Stimulated activated effector memory CD8-positive, alpha-beta T cell treated with anti-CD3 and anti-CD28 coated beads, Interleukin-12 subunit alpha, Interleukin-12 subunit beta, amount 100 ng/mL, for 72 hours (primary cell): Measurements from ENCODE around the gene TRAF3.
"Not testable (repeated sequence)": the region's sequence is repeated elsewhere in the genome, so short reads cannot be mapped to it uniquely, and the experiment has no call there.

Source experiments
- ATAC-seq: fragments of 150-1000 bp; cut with Tn5 transposase; 2 replicates; pipeline ENCODE4 v1.10.0; 2021
- DNase-seq, 2 donors: peaks; one replicate each; pipeline ENCODE4 v3.0.0; 2021 to 2022; ENCODE audit warnings: low spot score in 2 of 2
- H3K27ac Mint-ChIP-seq: one replicate; pipeline ENCODE4 v1.8.0; 2022; ENCODE audit warnings: mild to moderate bottlenecking, mixed read lengths
- H3K36me3 Mint-ChIP-seq: one replicate; pipeline ENCODE4 v1.8.0; 2022; ENCODE audit warnings: mild to moderate bottlenecking, mixed read lengths
- H3K4me1 Mint-ChIP-seq: one replicate; pipeline ENCODE4 v1.8.0; 2022; ENCODE audit warnings: mixed read lengths
- H3K4me3 Mint-ChIP-seq: one replicate; pipeline ENCODE4 v1.8.0; 2022; ENCODE audit warnings: mild to moderate bottlenecking, mixed read lengths
- H3K9me3 Mint-ChIP-seq: one replicate; pipeline ENCODE4 v1.8.0; 2022; ENCODE audit warnings: mixed read lengths

Gene TRAF3

GRCh38 chr14:102823546-102823945 lies 46.3 kb downstream of the TRAF3 start:
- ATAC-seq (no peak), DNase-seq (no peak)
- H3K9me3 Mint-ChIP-seq = no peaks in the 10 kb centered on the region
- peaks cover 78% of the 10 kb centered on the region for H3K4me1 Mint-ChIP-seq
- peaks cover 59% of the 10 kb centered on the region for H3K36me3 Mint-ChIP-seq
- H3K27ac Mint-ChIP-seq = no peak overlapping the region
- no peak overlapping the region for H3K4me3 Mint-ChIP-seq

- H3K4me3 Mint-ChIP-seq = no peak overlapping the region
- H3K27ac Mint-ChIP-seq = no peak overlapping the region
- no peak for DNase-seq
- H3K9me3 Mint-ChIP-seq = no peaks in the 10 kb centered on the region
- H3K4me1 Mint-ChIP-seq = peaks cover 78% of the 10 kb centered on the region
- peak; percentile 44 for ATAC-seq
- peaks cover 46% of the 10 kb centered on the region for H3K36me3 Mint-ChIP-seq
Observed at GRCh38 chr14:102824832-102825231, 47.6 kb downstream of the TRAF3 start.

- Mint-ChIP-seq H3K36me3 (peaks cover 46% of the 10 kb centered on the region), H3K4me3 (no peak overlapping the region), H3K9me3 (no peaks in the 10 kb centered on the region), H3K27ac (peak overlapping the region; percentile 78), H3K4me1 (peaks cover 79% of the 10 kb centered on the region)
- ATAC-seq (no peak), DNase-seq (no peak)
Observed at GRCh38 chr14:102825307-102826095, 48.3 kb downstream of the TRAF3 start.

- H3K9me3 Mint-ChIP-seq = no peaks in the 10 kb centered on the region
- H3K4me1 Mint-ChIP-seq = peaks cover 86% of the 10 kb centered on the region
- ATAC-seq = no peak
- no peak overlapping the region for H3K4me3 Mint-ChIP-seq
- peak overlapping the region; percentile 78 for H3K27ac Mint-ChIP-seq
- H3K36me3 Mint-ChIP-seq = peaks cover 53% of the 10 kb centered on the region
- DNase-seq = no peak
Observed at GRCh38 chr14:102826161-102826560, 48.9 kb downstream of the TRAF3 start.

- Mint-ChIP-seq H3K9me3 (no peaks in the 10 kb centered on the region), H3K36me3 (peaks cover 62% of the 10 kb centered on the region), H3K27ac (no peak overlapping the region), H3K4me3 (no peak overlapping the region), H3K4me1 (peaks cover 86% of the 10 kb centered on the region)
- DNase-seq (no peak), ATAC-seq (no peak)
Observed at GRCh38 chr14:102826751-102827675, 49.8 kb downstream of the TRAF3 start.

GRCh38 chr14:102827716-102828115 lies 50.5 kb downstream of the TRAF3 start:
- Mint-ChIP-seq H3K36me3 (peaks cover 62% of the 10 kb centered on the region), H3K4me3 (no peak overlapping the region), H3K4me1 (peaks cover 83% of the 10 kb centered on the region), H3K27ac (no peak overlapping the region), H3K9me3 (no peaks in the 10 kb centered on the region)
- DNase-seq (no peak), ATAC-seq (no peak)

GRCh38 chr14:102828151-102828550 lies 50.9 kb downstream of the TRAF3 start:
- no peak overlapping the region for H3K27ac Mint-ChIP-seq
- H3K36me3 Mint-ChIP-seq = peaks cover 62% of the 10 kb centered on the region
- no peaks in the 10 kb centered on the region for H3K9me3 Mint-ChIP-seq
- peaks cover 83% of the 10 kb centered on the region for H3K4me1 Mint-ChIP-seq
- DNase-seq = no peak
- no peak for ATAC-seq
- no peak overlapping the region for H3K4me3 Mint-ChIP-seq

GRCh38 chr14:102829016-102829548 lies 51.8 kb downstream of the TRAF3 start:
- Mint-ChIP-seq H3K4me3 (no peak overlapping the region), H3K4me1 (peaks cover 78% of the 10 kb centered on the region), H3K36me3 (peaks cover 71% of the 10 kb centered on the region), H3K9me3 (no peaks in the 10 kb centered on the region), H3K27ac (peak overlapping the region; percentile 17)
- DNase-seq (no peak), ATAC-seq (no peak)

GRCh38 chr14:102830474-102831045 lies 53.3 kb downstream of the TRAF3 start:
- no peak for DNase-seq
- peak overlapping the region; percentile 65 for H3K27ac Mint-ChIP-seq
- peaks cover 73% of the 10 kb centered on the region for H3K4me1 Mint-ChIP-seq
- H3K9me3 Mint-ChIP-seq = no peaks in the 10 kb centered on the region
- peaks cover 75% of the 10 kb centered on the region for H3K36me3 Mint-ChIP-seq
- peak overlapping the region; percentile 45 for H3K4me3 Mint-ChIP-seq
- ATAC-seq = peak; percentile 69

GRCh38 chr14:102831163-102831804 lies 54.0 kb downstream of the TRAF3 start:
- Mint-ChIP-seq H3K9me3 (no peaks in the 10 kb centered on the region), H3K4me3 (peak overlapping the region; percentile 45), H3K36me3 (peaks cover 77% of the 10 kb centered on the region), H3K27ac (peak overlapping the region; percentile 65), H3K4me1 (peaks cover 68% of the 10 kb centered on the region)
- peak in 1 of 2 donors; percentile 51 for DNase-seq
- peak; percentile 88 for ATAC-seq

- Mint-ChIP-seq H3K9me3 (no peaks in the 10 kb centered on the region), H3K4me3 (no peak overlapping the region), H3K27ac (no peak overlapping the region), H3K36me3 (peaks cover 81% of the 10 kb centered on the region), H3K4me1 (peaks cover 52% of the 10 kb centered on the region)
- ATAC-seq (no peak), DNase-seq (no peak)
Observed at GRCh38 chr14:102833341-102833740, 56.1 kb downstream of the TRAF3 start.

GRCh38 chr14:102833991-102834390 lies 56.7 kb downstream of the TRAF3 start:
- Mint-ChIP-seq H3K9me3 (no peaks in the 10 kb centered on the region), H3K4me1 (peaks cover 45% of the 10 kb centered on the region), H3K27ac (no peak overlapping the region), H3K36me3 (peaks cover 88% of the 10 kb centered on the region), H3K4me3 (no peak overlapping the region)
- DNase-seq = no peak
- no peak for ATAC-seq

GRCh38 chr14:102835959-102836358 lies 58.7 kb downstream of the TRAF3 start:
- no peak for DNase-seq
- Mint-ChIP-seq H3K4me3 (no peak overlapping the region), H3K27ac (no peak overlapping the region), H3K36me3 (peaks cover 95% of the 10 kb centered on the region), H3K9me3 (no peaks in the 10 kb centered on the region), H3K4me1 (peaks cover 27% of the 10 kb centered on the region)
- no peak for ATAC-seq

- H3K4me1 Mint-ChIP-seq = peaks cover 19% of the 10 kb centered on the region
- H3K9me3 Mint-ChIP-seq, H3K27ac Mint-ChIP-seq, ATAC-seq, H3K4me3 Mint-ChIP-seq, DNase-seq: not testable (repeated sequence)
- peaks cover 93% of the 10 kb centered on the region for H3K36me3 Mint-ChIP-seq
Observed at GRCh38 chr14:102837120-102837519, 59.9 kb downstream of the TRAF3 start.

- Mint-ChIP-seq H3K4me1 (peaks cover 12% of the 10 kb centered on the region), H3K4me3 (no peak overlapping the region), H3K36me3 (peaks cover 84% of the 10 kb centered on the region), H3K27ac (no peak overlapping the region), H3K9me3 (no peaks in the 10 kb centered on the region)
- ATAC-seq (no peak), DNase-seq (no peak)
Observed at GRCh38 chr14:102838501-102838900, 61.3 kb downstream of the TRAF3 start.
